GM18907 (cell line): ENCODE data around the gene CCR7.

Experiments
- ATAC-seq: cut with Tn5 transposase; IDR thresholded peaks from one replicate; pipeline ENCODE4 v1.9.1; 2021; ENCODE audit warnings: mild to moderate bottlenecking, moderate library complexity; ENCODE audit not compliant: unreplicated experiment

CCR7 gene

GRCh38 chr17:40538936-40539705 is 26.2 kb downstream of the CCR7 start:
- no peak for ATAC-seq

- ATAC-seq, result no peak
Observed at GRCh38 chr17:40538019-40538935, 27.0 kb downstream of the CCR7 start.

GRCh38 chr17:40536295-40537171 is 28.7 kb downstream of the CCR7 start:
- ATAC-seq, result no peak

- no peak for ATAC-seq
Observed at GRCh38 chr17:40535924-40536294, 29.4 kb downstream of the CCR7 start.

- no peak for ATAC-seq
Observed at GRCh38 chr17:40535438-40535837, 29.8 kb downstream of the CCR7 start.

GRCh38 chr17:40534371-40535189 is 30.7 kb downstream of the CCR7 start:
- no peak for ATAC-seq

- no peak for ATAC-seq
Observed at GRCh38 chr17:40533896-40534295, 31.4 kb downstream of the CCR7 start.

GRCh38 chr17:40532520-40533253 is 32.6 kb downstream of the CCR7 start:
- ATAC-seq, result no peak

- ATAC-seq, result no peak
Observed at GRCh38 chr17:40531051-40531991, 34.0 kb downstream of the CCR7 start.

GRCh38 chr17:40530531-40530994 is 34.7 kb downstream of the CCR7 start:
- ATAC-seq, result no peak

- ATAC-seq, result no peak
Observed at GRCh38 chr17:40529991-40530390, 35.3 kb downstream of the CCR7 start.

GRCh38 chr17:40528692-40529417 is 36.4 kb downstream of the CCR7 start:
- ATAC-seq, result no peak

GRCh38 chr17:40526668-40527067 is 38.6 kb downstream of the CCR7 start:
- no peak for ATAC-seq

GRCh38 chr17:40525294-40525693 is 40.0 kb downstream of the CCR7 start:
- ATAC-seq, result no peak

- ATAC-seq, result no peak
Observed at GRCh38 chr17:40524243-40524965, 40.9 kb downstream of the CCR7 start.

GRCh38 chr17:40522961-40523310 is 42.3 kb downstream of the CCR7 start:
- no peak for ATAC-seq
